Measurements from ENCODE around the gene MANEAL.

DNA sequence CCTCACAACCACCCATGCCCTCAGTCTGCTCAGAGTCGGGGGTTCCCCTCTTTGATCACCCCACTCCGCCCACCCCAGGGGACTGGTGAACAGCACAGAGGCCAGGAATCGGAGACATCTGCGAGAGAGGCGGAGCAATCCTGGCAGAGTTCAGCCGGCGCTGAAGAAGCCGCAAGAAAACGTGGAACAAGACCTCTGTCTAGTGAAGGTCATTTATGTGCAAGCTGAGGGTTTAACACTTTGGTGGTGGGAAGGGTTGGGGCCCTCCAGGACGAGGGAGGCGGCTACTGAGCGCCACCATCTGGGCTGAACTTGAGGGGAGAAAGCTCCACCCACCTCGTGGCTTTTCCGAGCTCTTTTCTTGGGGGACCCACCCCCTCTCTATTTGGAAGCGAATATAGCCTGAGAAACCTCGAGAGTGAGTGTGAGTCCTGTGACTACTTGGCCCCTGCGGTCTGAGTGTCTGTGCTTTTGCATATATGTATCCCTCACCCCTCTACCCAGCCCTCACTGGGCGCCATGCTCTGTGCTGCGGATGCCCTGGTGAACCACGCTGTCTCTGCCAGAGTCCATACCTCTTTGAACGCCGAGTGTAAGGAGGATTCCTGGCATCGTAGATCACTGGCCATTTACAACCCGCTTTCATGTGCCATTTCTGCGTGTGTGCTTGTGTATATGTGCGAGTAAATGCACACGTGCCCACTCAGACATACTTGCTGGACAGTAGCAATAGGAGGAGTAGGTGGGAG lies 27.6 kb upstream of the MANEAL start:
- TF ChIP-seq, protein P1, sequence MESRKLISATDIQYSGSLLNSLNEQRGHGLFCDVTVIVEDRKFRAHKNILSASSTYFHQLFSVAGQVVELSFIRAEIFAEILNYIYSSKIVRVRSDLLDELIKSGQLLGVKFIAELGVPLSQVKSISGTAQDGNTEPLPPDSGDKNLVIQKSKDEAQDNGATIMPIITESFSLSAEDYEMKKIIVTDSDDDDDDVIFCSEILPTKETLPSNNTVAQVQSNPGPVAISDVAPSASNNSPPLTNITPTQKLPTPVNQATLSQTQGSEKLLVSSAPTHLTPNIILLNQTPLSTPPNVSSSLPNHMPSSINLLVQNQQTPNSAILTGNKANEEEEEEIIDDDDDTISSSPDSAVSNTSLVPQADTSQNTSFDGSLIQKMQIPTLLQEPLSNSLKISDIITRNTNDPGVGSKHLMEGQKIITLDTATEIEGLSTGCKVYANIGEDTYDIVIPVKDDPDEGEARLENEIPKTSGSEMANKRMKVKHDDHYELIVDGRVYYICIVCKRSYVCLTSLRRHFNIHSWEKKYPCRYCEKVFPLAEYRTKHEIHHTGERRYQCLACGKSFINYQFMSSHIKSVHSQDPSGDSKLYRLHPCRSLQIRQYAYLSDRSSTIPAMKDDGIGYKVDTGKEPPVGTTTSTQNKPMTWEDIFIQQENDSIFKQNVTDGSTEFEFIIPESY (CRISPR knock-in tag; IDR thresholded peaks at IDR 0.05): no peak
- no peak for TF ChIP-seq MAFG (CRISPR knock-in tag; IDR thresholded peaks at IDR 0.05)
- TF ChIP-seq, protein P2, sequence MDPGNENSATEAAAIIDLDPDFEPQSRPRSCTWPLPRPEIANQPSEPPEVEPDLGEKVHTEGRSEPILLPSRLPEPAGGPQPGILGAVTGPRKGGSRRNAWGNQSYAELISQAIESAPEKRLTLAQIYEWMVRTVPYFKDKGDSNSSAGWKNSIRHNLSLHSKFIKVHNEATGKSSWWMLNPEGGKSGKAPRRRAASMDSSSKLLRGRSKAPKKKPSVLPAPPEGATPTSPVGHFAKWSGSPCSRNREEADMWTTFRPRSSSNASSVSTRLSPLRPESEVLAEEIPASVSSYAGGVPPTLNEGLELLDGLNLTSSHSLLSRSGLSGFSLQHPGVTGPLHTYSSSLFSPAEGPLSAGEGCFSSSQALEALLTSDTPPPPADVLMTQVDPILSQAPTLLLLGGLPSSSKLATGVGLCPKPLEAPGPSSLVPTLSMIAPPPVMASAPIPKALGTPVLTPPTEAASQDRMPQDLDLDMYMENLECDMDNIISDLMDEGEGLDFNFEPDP (CRISPR knock-in tag; conservative IDR thresholded peaks at IDR 0.05): no peak
- TF ChIP-seq CREM (IDR thresholded peaks at IDR 0.05): no peak
- no peak for TF ChIP-seq CREM (CRISPR knock-in tag; IDR thresholded peaks at IDR 0.05)
- no peak for TF ChIP-seq ZZZ3 (CRISPR knock-in tag; IDR thresholded peaks at IDR 0.05; ENCODE audit: borderline replicate concordance)
- TF ChIP-seq, protein P3, sequence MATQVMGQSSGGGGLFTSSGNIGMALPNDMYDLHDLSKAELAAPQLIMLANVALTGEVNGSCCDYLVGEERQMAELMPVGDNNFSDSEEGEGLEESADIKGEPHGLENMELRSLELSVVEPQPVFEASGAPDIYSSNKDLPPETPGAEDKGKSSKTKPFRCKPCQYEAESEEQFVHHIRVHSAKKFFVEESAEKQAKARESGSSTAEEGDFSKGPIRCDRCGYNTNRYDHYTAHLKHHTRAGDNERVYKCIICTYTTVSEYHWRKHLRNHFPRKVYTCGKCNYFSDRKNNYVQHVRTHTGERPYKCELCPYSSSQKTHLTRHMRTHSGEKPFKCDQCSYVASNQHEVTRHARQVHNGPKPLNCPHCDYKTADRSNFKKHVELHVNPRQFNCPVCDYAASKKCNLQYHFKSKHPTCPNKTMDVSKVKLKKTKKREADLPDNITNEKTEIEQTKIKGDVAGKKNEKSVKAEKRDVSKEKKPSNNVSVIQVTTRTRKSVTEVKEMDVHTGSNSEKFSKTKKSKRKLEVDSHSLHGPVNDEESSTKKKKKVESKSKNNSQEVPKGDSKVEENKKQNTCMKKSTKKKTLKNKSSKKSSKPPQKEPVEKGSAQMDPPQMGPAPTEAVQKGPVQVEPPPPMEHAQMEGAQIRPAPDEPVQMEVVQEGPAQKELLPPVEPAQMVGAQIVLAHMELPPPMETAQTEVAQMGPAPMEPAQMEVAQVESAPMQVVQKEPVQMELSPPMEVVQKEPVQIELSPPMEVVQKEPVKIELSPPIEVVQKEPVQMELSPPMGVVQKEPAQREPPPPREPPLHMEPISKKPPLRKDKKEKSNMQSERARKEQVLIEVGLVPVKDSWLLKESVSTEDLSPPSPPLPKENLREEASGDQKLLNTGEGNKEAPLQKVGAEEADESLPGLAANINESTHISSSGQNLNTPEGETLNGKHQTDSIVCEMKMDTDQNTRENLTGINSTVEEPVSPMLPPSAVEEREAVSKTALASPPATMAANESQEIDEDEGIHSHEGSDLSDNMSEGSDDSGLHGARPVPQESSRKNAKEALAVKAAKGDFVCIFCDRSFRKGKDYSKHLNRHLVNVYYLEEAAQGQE (IDR thresholded peaks at IDR 0.05; ENCODE audit: borderline replicate concordance in 1 of 2, low read depth in 1 of 2, low read length in 2 of 2): no peak

Measured in HepG2 (cell line).